Measurements from ENCODE around the gene TREM2.
A peak's percentile ranks its signal among the peaks of the same experiment; 100 is the strongest.
"Not testable (repeated sequence)": the region's sequence is repeated elsewhere in the genome, so short reads cannot be mapped to it uniquely, and the experiment has no call there.

TREM2 gene

DNA sequence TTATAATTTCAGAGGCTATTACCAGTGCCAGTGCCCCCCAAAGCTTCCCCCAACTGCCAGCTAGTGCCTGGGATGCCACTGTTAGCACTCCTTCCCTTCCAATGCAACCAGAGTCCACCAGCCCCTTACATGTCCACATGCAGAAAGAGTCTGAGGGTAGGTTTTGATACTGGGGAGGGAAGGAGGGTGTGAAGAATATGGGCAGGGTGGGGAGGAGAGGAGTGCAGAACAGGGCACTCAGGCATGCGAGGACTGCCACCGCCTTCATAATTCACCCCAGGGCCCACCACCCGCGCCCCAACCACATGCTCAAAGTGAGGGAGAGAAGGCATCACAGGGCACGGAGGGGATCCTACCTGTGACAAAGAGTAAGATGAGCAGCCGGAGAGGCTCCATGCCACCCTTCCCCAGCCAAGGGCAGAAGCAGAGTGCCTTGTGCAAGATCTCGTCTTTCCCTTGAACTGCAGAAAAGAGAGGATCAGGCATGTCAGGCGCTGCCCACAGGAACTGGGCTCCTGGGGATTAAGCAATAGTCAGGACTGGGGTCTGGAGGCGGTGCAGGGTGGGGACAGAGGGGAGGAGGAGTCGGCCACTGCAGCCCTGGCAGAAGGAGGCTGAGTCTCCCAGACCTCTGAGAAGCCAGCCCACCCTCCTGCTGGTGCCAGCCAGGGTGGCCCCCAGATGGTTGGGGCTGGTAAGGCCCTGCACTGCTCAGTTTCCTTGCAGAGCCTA lies at the start of gene TREM2:
Gene TREM2 (minus strand): TSS at position 430 of the 732 bp plus-strand sequence. CDS start 34 bp downstream, at position 396.
- DNase-seq = no peak

DNA sequence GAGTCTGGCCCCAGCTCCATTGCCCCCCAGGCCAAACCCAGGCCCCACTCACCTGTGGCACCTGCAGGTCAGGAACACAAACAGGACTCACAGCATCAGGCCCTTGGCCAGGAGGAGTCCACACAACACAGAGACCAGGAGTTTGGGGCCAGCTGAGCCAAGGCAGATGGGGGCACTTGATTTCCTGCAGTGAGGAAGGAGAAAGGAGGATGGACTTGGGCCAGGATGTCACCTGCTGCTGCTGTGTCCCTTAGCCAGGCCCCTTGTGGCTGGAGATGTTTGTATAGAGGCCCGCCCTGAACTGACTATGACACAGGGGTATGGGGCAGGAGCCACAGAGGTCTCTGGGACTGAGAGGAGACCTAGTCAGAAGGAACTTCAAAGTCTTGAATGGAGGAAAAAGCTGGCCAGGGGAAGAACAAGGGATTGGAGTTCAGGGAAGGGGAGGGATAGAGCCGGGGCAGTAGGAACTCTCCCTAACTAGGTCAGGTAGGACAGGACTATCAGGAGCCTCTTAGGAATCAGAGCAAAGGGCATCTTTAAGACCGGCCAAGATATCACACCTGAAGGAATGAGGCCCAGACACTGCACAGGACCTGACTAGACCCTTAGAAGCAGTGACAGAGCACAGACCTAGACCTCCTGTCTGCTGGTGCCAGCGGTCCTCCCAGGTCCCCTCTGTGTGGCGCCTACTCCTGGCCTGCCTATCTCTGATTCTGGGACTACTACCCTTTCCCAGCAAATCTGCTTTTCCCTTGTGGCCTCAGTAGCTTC lies 46.8 kb upstream of the TREM2 start:
- no peak for DNase-seq

DNA sequence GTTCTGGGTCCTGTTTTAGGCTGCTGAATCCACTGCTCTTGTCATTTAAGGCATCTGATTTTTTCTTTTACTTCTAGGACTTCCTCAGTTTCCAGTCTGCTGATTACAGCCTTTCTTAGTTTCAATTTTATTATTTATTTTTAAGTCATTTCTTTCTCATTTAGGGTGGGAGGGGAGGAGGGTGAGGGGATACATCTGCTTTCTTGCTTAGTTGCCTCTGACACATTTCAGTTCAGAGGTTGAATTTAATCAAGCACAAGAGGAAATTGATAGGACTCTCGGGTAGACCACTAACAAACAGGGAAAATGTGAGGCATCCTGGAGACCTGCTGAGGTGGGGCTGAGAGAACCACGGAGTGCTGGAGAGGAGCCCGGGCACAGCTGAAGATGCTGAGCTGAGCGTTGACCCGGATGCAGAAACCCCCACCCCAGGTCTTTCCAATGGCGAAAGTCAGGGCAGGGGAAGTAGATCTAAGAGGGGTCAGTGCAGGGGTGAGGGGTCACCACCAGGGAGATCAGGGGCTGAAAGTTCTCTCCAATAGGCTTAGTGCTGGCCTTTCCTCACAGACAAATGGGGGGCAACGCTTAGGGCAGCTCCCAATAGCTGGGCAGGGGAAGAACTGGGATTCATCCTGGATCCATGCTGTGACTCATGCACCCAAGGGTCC lies 45.7 kb upstream of the TREM2 start:
- DNase-seq = no peak

DNA sequence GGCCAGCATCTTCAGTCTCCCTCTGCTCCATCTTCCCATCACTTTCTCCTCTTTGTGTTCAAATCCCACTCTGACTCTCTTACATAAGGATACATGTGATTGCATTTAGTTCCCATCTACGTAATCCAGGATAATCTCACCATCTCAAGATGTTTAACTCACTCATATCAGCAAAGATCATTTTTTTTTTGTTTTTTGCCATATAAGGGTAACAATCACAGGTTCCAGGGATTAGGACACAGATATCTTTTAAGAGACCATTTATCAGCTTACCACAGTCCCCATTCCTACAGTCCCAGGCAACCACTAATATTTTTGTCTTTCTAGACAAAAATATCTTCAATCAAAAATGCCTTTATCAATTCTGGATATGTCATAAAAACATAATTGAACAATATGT lies 41.2 kb upstream of the TREM2 start:
- no peak for DNase-seq

DNA sequence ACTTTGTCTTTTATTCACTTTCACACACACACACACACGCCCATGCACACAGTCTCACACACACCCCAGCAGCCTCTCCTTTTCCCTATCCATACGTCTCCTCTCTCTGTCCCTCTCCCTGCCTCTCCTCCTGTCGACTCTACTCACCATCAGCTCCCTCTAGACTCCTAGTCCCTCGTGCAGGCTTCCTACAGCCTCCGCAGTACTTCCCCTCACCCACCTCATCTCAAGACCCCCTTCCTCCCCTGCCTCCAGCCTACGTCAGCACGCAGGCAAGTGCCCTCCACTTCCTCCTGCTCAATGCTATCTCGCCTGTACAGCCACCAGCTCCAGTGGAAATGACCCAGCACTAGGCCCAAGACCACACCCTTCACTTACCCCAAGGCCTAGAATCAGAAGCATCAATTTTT lies 38.9 kb upstream of the TREM2 start:
- no peak for DNase-seq

DNA sequence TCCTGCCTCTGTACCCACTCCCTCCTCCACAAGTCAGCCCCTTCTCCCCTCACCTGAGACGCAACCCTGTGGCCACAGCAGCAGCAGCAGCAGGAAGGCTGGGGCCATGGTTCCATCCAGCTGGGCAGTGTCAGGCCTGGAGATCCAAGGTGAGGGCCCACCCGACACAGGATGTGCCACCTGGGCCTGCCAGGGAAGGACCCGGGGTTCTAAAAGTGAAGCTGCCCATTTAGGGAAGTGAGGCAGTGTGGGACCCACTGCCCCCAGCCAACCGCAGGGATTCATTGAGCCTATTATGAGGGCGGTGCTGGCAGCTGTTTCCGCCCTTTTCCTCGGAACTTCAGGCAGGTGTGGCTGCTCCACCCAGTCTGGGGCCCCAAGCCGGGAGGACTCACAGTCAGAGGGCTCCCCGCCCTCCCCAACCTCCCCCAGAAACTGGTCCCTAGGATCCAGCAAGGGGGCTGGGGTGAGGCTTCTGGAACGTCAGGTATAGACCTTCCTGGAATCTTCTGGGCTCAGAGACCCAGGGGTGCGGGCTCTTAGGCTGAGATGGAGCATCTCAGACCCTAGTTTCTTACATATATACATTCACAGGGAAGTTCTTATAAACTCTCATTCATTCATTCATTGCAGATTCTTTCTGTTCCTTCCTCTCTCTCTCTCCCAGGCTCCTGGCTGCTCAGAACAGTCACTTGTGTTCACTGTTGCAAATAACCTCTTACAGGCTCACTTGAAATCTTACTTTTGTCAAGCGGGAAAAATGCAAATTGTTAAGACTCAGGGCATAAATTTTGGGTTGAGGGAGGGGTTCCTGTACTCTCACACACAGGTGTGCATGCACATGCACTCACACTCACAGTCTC lies 38.2 kb upstream of the TREM2 start, which contains the start of gene TREML2:
Gene TREML2 (minus strand): TSS at position 249 of the 863 bp plus-strand sequence. CDS start 141 bp downstream, at position 108.
- DNase-seq = peak; percentile 69

DNA sequence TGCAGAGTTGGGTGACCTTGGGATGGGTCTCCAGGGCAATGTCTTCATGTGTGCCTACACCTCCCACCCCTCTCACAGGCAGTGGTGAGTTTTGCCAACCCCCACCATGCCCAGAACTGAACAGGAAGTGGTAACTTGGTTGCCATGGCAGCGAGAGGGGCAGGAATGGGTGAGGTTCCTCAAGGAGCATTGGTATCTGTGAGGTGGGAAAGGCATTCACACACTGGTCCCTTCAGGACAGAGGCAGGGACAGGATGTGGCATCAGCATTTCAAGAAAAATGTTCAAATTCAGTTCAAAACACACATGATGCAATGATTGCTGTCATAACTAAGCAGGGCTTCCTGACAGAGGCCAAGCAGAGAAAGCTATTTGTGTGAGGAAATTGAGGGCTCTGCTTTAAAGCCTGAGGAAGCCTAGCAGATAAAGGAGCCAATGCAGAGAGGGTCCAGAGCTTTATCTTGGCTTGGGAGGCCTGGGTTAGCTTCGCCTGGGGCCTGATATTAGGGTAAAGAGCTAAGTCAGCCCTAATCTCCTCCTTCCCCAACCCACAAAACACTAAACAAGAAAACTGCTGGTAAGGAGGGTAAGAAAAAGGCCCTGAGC lies 37.5 kb upstream of the TREM2 start:
- DNase-seq = peak; percentile 72

DNA sequence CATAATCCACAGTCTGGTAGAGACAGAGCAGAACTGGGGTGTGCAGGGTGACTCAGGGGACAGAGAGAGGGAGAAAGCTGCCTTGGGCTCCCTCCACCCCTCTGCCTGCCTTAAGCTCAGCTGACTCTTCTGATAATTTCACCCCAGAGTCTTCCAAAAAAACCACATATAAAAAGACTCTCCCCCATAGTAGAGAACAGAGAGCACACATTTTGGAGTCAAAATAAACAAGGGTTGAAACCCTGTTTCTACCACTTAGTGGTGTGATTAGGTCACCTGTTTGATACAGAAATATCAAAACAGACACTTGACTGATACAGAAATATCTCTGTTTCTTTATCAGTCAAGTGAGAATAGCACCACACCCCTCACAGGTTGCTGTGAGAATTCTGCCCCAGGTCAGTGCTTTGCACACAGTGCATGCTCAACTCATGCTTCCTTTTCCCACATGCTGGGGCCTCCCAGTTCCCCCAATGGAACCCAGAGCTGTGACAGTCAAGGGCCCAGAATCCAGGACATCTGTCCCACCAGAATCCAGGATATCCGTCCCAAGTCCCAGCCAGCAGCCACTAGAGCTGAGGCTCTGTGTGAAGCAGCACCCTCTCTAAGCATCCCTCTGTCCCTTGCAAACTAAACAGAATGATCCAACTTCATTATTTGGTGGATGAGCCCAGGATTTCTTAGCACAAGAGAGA lies 36.8 kb upstream of the TREM2 start:
- DNase-seq = peak; percentile 71

DNA sequence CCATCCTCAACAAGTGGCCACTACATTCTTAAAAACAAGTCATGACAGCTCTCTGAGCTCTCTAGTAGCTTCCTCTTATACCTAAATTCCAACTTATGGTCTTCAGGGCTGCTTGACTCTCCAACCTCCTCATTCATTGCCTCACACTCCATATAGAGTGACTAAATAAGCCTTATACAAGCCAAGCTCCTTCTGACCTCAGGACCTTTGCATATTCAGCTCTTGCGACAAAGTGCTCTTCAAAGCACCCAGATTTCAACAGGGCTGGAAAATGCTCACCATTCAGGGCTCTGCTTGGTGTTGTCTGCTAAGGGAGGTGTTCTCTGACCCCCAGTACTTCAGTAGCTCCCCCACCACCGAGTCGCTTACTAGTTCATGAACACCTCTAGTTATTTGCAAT lies 34.3 kb upstream of the TREM2 start:
- DNase-seq = no peak

DNA sequence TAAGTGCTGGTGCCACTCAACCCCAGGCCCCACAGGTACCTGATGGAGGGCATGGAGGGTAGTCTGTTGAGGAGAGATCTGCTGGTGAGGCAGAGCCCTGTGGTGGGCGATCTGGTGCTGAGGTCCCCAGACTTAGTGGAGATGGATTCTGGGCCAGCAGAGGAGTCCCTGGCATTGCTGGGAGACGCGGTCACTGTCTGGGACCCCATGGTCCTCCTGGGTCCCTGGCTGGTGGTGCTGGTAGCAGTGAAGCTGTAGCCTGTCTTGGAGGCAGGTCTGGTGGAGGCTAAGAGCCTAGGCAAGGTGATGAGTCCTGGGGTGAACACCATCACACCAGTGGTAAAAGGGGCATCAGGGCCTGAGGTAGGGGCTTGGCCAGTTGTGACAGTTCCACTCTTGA lies 31.5 kb upstream of the TREM2 start:
- no peak for DNase-seq

DNA sequence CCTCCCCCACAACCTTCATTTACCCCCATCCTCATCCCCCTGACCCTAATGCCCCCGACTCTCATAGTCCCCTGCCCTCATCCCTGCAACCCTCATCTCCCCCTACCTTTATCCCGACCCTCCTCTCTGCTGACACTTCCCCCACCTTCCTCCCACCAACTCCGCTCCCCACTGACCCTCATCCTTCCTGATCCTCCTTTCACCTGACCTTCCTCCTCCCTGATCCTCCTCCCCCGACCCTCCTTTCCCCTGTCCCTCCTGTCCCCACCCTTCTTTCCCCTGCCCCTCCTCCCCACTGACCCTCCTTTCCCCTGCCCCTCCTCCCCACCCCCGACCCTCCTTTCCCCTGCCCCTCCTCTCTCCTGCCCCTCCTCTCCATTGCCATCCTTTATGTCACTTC lies 31.0 kb upstream of the TREM2 start:
- DNase-seq = no peak

DNA sequence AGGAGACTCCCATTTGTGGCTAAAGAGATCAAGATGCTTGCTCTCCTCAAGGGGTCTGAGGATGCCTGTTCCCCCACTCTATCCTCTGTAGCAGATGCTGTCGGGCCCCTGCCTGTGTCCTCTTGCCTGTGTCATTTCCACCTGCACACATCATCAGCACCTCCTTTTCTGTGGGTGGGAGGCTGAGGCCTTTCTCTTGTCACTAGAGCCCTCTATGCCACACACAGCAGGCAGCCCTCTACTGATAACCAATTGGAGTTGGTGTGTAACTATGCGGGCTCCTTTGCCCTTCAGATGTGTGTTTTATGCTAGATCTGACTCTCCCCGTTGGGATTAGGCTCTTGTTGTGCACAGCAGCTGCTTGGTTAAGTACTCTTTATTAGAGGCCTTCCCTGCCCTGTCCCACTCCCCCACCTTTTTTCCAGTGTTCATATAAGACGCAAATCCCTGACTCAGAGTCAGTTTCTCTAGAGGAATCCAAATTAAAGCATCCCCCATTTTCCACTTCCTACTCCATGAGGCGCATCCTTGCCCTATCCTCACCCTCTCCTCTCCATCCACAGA lies 30.3 kb upstream of the TREM2 start:
- no peak for DNase-seq

DNA sequence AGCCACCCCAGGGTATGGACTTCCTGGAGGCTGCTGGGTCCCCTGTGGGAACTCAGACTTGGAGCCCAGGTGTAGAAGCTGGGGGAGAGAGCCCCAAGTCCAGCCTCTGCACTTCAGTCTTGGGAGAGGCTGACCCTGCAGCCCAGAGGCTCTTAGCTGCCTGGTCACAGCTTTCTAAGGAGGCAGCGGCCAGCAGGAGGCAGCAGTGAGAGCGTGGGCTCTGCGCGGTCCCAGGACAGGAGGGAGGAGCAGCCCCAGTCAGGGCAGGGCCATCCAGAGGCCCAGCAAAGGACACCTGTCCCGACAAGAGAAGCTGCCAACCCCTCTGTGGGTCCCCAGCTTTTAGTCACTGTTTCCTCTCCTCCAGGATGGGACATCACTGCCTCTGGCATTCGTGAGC lies 28.7 kb upstream of the TREM2 start:
- DNase-seq = no peak

DNA sequence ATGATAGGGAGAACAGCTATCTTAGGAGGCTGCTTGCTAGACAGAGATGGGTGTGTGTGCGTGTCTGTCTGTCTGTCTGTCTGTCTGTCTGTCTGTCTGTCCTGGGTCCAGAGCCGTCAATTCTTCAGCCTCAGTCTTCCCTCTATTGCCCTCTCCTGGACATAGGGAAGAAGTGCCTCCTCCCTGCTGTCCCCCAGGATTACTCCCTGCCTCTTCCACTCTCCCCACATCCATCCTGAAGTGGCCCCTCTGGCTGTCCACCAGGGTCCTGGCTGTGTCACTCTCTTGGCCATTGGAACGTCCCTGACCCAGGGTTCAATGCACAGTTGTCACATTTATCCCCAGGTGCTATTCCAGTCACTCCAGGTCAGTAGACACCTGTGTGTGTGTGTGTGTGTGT lies 27.9 kb upstream of the TREM2 start:
- no peak for DNase-seq

DNA sequence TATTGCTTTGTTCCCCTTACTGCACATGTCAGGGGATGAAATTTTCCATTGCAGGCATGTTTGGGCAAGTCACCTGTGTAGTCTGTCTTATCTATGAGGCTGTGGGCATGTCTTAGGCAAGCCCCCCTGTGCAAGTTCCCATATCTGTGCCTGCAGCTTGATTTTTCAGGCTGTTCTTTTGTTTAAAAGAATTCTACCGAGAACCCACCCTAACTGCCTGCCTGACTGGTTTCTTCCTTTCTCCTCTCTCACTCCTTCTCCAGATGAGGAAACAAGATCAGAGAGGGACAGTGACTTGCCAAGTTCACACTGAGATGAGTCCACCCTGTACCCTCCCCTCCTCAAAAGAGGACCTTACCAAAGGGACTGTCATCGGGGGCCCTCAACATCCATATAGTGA lies 27.1 kb upstream of the TREM2 start:
- no peak for DNase-seq

DNA sequence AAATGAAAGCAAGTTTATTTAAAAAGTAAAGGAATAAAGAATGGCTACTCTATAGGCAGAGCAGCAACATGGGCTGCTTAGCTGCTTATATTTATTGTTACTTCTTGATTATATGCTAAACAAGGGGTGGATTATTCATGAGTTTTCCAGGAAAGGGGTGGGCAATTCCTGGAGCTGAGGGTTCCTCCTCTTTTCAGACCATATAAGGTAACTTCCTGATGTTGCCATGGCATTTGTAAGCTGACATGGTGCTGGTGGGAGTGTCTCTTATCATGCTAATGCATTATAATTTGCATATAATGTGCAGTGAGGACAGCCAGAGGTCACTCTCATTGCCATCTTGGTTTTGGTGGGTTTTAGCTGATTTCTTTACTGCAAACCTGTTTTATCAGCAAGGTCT lies 26.1 kb upstream of the TREM2 start:
- not testable (repeated sequence) for DNase-seq

DNA sequence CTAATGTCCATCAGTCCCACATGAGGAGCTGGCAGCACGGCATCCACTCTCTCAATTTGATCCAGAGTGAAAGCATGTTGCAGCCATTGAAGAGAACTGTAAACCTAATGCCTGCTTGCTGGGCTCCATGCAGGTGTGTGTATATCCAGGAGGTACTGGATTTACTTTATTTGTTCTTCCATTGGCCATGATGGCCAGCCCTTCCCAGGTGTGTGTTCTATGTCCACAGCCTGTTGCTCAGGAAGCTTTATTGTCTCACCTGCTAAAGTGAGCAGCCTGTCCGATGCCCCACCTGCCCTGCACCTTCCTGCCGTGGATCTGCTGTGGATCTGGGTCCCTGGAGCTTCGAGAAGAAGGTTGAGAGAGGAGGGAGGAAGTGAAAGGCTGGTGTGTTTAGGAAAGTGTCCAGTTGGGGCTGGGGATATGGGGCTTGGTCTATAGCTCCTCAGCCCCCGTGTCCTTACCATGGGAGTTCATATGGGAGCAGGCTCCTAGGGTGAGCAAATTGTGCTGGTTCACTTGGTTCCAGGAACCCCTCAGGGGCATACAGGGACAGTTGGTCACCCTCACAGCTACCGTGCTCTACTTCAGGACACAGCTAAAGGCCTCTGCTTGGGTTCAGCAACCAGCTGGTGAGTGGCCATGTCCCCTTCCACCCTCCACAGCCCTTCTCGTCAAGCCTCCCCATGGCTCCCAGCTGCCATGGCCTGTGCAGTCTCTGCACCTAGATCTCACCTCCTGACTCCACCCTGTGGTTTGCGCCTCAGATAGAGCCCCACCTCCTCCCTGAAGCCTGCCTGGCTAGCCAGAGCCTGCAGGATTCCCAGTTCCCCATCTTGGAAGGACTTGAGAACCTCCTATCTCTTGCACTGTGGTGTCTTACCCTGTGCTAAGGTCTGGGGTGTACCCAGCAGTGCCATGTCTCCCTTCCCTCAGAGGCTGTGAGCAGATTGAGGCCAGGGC lies 25.3 kb upstream of the TREM2 start:
- DNase-seq = no peak

DNA sequence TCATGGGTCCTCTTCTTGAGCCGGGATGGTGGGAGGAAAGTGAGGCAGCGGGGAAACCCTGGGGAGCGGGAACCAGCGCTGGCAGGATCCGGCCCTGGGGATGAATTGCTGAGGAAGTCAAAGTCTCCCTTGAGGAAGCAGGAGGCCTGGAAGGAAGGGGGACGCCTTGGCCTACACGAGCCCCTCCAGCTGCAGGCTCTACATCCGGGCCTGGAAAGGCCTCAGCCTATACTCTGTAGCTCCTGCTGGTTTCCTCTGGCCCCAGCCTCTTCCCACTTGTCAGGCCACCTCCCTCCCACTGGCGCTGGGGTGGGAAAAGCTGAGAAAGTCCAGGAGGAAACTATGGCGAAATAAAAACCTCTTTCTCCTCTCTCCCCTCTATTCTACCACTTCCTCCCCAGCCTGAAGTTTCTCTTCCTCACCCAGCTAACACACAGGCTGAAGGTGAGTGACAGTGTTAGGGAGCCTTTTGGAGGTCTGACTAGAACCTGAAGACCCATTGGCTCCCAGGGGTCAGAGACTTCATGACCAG lies 23.2 kb upstream of the TREM2 start:
- no peak for DNase-seq

DNA sequence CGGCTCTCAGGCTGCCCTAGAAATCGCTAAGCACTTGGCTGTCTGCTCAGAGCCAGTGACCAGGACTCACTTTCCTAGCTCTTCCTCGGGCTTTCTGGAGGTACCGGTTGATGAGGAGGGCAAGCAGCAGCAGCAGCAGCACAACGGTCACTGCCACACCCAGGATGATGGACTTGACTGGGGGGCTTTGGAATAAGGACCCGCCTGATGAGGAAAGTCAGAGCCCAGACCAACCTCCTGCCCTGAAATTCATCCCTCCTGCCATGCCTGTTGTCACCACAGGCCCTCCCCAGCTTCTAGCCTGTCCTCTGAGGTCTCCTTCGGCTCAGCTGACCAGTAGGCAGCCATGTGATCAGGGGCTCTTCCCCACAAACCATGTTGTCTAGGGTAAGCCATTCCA lies 21.8 kb upstream of the TREM2 start:
- DNase-seq = no peak
